Activated CD8-positive, alpha-beta memory T cell treated with anti-CD3 and anti-CD28 coated beads, Interleukin-2, amount 50 U/mL, for 1 hour (primary cell): ENCODE results near the gene RAPGEF4.
"Not testable (repeated sequence)": the region's sequence is repeated elsewhere in the genome, so short reads cannot be mapped to it uniquely, and the experiment has no call there.

Source experiments
- DNase-seq: peaks from one replicate; pipeline ENCODE4 v3.0.0-alpha.2; 2020; ENCODE audit errors: extremely low read depth

Gene RAPGEF4

DNA sequence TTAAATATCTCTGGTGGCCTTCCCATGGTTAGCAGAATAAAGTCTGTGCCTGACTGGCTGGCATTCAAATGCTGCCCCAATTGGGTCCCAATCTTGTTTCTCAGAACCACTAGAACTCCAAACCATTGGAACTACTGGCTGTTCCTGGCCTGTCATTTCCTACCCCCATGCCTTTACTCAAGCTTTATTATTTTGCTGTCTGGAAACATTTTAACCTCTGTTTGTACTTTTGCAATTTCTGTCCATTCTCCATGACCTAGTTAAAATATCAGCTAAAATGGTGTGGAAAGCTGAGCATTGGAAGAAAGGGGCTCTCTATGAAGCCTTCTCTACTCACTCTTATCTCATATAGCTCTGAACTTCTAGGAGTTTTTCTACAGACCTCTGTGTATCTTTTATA, 38.7 kb downstream of the RAPGEF4 start:
- no peak for DNase-seq

DNA sequence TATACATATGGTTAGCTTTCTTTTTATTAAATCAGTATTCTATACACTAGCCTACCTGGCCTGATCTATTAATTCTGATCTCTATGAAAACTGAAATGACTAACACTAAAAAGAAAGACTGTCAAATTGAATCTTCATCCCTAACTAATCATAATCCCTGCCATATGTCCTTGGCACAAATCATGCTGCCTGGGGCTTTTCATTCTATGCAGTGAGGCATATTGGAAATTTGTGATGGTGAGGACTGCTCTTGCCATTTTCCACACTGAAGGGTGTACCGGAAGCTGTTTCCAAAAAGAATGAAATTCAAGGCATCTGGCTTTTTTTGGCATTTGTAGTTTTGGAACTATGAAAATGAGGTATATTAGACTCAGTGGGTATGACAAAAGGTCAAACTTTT, 39.7 kb downstream of the RAPGEF4 start:
- no peak for DNase-seq

DNA sequence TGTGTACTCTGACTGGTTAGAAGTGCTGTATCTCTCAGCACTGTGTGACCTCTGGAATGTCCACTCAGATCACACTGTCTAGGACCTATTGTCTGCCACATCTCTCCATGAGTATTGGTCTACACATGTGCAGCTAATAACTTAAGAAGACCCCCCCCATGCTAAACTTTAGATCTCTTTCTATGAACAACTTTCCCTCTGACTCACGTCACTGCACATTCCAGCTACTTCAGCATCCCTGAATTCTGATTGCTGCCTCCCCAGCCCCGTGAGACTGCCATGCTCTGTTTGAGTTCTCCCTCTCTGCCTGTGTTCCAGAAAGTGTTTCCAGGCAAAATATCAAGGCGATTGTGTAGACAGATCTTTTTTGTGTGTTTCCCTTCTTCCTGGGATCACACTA, 41.8 kb downstream of the RAPGEF4 start:
- DNase-seq: no peak

DNA sequence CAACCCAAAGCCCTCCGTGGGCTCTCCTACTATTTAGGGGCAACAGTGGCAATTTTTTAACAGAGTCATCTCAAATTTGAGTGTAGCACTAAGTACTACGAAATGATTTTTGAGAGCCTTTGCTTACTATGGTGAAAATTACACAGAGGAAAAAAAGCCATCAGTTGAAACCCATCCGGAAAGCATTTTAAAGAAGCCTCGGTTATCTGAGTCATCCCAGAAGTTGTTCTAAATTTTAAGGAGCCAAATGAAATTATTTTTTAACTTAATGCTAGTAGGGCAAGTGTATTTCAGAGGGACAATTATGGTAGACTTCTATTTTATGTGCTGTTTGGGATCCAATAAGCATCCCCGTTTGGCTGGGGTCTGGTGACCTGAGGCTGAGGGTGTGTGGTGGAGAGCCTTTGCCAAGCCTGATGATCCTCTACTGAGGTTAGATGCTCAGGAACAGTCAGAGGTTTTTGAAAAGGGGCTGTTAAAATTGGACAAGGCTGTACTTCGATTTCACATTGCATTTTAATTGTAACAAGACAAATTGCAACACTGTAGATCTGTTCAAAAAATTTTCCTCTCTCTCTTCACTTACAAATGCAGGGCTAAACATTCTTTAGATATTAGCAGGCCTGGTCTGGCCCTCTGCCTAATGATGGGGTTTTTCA, 47.0 kb downstream of the RAPGEF4 start:
- no peak for DNase-seq

DNA sequence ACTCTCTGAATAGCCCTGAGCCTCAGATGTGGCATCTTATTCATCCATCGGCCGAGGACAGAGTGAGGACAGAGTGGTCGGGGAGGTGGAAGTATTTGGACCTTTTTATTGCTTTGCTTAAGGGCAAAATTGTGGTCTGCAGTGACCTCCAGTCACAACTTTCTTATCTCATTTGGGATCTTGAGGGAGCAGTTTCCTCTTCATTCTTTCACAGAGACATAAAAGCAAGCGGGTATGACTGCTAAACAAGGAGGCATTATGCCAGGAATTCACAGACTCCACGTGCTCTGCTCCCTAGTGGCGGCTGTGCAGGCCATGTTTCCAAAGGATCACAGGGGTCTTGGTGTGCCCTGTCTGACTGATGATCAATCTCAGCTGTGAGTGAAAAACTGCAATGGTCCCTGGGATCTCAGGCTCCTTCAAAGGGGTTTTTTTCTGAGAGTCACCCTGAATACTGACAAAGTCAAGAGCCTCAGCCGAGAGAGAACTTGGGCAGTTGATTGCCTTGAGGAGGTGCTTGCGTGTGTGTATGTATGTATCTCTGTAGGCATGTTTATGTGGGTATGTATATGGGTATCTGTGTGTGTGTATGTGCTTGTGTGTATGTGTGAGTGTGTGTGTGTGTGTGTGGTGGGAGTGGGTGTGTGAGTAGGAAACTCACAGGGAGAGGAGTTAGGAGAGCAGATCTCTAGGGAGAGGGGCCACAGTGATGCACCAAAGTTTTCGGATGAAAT, 47.7 kb downstream of the RAPGEF4 start:
- no peak for DNase-seq

DNA sequence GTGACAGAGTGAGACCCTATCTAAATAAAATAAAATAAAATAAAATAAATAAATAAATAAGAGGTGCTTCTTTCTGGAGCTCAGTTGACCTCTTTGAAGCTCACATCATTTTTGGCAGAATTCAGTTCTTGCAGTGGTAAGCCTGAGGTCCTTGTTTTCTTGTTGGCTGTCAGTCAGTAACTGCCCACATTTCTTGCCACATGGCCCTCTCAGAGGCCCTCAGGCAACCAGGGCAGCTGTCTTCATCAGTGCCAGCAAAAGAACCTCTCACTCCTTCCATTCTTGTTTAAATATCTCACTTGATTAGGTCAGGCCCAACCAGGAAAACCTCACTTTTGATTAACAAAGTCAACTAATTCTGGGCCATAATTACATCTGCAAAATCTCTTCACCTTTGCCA, 53.2 kb downstream of the RAPGEF4 start:
- DNase-seq: no peak

DNA sequence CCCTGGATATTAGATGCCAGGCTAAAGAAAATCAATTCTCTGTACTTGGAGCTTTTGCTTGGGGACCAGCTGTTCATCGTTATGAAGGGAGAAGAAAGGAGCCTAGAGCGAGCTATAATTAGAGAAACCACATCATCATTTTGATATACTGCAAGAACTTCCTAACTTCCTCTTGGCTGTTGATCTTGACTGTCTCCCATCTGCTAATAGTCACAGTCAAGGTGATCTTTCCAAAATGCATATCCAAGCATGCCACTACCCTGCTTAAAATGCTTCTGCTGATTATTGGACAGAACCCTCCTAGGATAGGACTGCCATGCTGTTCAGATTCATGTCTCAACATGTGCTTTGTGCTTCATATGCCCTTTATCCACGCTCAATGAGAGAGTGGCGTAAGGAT, 54.8 kb downstream of the RAPGEF4 start:
- no peak for DNase-seq

DNA sequence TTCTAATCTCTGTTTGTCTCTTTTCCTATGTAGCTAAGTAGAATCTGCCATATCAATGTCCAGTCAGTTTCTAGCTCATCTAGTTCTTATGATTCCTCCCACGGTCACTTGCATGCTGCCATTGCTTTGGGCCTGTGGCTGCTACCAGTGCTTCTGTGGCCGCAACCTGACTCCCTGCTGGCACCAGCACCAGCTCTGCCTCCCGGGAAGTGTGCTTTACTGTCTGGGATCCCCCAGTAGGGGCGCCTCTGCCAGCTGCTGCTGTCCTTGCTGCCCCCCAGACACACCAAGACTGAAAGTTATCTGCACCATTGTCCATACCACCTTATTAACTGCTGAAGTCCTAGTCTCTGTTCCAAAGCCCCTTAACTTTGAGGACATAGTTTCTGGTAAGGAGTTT, 56.3 kb downstream of the RAPGEF4 start:
- DNase-seq: no peak

DNA sequence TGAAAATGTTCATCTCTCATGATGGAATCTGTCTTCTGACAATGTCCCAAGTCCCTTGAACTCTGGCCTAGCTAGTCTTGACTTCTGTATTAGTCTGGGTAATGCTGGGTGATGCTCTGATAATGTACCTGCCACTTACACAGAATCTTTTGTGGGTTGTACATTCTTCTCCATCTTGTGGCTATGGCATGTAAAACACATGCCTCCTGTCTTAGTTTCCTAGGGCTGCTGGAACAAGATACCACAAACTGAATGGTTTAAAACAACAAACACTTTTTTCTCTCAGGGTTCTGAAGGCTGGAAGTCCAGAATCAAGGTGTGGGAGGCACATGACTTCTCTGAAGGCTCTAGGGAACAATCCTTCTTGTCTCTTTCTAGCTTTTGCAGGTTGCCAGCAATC, 57.1 kb downstream of the RAPGEF4 start:
- DNase-seq: no peak

DNA sequence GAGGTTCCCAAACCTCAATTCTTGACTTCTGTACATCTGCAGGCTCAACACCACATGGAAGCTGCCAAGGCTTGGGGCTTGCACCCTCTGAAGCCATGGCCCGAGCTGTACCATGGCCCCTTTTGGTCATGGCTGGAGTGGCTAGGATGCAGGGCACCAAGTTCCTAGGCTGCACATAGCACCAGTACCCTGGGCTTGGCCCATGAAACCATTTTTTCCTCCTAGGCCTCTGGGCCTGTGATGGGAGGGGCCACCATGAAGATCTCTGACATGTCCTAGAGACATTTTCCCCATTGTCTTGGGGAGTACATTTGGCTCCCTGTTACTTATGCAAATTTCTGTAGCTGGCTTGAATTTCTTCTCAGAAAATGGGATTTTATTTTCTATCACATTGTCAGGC, 67.7 kb downstream of the RAPGEF4 start:
- DNase-seq: not testable (repeated sequence)

DNA sequence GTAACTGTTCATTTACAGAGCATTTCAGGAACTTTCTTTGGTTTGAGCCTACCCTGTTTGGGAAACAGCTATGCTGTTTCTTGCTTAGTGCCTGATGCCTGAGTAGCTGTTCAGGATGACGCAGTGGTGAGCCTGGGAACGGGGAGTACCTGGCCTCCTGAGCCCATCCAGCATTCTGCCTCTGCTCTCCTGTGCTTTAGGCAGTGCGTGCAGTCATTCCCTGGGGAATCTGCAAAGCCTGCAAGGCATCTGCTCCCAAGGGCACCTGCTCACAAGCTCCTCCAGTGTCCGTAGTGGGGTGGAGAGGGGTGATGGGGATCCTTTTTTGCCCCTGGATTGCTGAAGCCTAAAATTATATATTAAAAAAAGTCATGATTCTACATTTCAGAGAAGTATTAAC, 68.8 kb downstream of the RAPGEF4 start:
- DNase-seq: no peak

DNA sequence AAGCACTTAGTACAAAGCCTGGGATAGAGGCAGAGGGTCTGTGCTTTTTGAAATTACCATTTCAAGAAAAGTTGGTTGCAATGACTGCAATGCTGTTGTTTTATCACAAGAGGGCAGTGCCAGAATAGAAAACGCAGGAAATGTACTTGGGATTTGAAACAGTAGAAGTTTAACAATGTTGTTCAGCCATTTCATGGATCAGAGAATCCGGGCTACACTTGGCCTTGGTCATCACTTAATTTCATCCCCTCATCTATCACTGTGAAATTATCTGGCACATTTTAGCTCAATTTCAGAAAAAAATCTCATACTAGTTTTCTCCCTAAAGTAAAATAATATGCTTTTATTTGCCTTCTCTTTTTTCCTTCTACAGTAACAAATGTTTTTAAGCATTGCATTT, 70.8 kb downstream of the RAPGEF4 start:
- no peak for DNase-seq

DNA sequence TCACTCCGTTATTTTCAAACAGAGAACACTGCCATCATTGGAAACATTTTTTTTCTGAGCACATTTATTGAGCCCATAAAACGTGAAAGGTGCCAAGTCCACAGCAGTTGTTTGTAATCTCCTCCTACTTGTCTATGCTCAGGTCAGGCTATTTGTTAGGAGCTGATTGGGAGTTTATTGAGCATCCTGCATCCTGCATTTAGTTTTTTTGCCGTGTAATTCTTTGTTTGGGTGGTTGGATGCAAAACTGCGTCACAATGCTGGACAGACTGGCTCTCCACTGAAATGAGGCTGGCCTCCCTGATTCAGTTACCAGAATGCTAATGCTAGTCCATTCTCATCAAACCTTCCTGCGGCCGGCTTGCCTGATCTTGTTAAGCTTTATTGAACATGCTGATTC, 71.4 kb downstream of the RAPGEF4 start:
- no peak for DNase-seq

DNA sequence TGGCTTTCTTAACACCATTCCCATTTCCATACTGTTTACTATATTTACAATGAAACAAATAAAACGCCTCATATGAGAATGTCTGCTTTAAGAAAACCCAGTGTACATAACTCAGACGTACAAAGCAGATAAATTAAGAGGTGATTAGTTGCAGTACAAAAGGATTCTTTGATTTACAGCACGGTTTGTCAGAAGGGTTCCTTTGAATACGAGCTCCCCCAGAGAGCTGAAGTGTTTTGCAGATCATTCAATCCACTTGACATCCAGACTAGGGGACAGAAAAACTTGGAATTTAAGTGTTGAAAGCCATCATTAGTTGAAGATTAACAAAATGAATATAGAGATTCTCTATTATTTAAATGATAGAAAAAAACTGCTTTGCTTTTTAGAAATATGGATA, 72.5 kb downstream of the RAPGEF4 start:
- no peak for DNase-seq

DNA sequence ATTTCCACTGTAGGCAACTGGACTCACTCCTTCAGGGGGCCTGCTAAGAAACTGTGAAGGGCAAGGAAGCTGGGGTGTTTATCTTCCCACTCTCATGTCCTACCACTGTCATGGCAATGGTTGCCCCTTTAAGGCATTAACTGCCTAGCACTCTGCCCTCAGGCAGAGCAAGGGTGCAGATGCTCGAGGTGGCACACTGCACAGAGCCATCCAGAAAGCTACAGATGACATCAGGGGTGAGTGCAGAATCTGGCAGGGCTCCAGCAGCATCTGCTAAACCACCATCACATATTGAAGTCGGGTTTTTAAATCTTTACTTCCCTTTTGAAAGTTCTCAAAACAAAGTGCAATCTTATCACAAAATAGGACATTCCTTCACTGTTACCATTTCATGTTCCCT, 75.4 kb downstream of the RAPGEF4 start:
- no peak for DNase-seq

DNA sequence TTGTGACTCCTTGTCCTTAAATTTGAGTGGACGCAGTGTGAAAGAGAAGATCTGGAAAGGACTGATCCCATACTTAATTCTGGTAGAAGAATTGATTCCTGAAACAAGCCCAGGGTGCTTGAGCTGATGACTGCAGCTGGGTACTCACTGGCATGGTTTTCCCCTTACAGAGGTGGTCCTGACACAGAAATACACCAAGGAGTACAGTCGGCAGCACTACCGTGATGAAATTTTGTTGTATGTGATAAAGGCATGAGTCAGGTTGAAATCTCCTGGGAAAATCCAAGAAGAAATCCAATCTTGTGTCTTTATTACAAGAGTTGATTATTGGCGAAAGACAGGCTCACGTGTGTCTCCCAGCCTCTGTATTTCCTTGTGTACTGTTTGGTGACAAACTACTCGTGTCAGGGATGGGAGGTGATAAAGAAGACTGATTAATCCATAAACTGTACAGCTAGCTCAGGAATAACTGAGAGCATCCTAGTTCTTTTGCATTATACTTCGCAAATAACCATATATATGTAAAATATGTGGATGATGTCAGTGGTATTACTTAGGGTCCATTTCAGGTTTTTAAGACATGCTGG, 76.6 kb downstream of the RAPGEF4 start:
- DNase-seq: no peak

DNA sequence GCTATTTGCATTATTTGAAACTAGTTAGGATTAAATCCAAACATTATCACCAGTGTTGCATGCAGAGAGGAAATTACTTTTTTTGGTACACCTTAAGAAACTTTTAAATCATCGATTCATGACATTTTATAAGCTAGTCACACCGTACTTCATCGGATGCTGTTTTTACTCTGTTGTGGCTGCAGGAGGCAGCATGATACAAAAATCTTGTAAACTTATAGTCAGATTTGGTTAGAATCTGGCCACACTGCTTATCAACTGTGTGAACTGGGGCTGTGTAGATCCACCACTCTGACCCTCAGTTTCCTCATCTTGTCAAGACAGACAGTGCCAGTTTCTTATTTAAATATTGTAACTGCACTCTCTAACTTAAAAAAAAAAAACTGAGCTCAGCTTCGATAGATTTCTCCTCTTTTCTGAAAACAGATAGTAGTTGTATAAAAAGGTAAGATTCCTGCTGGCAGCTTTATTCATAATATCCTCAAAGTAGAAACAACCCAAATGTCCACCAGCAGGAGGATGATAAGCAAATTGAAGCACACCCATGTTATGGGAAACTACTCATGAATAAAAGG, 77.8 kb downstream of the RAPGEF4 start:
- DNase-seq: no peak

DNA sequence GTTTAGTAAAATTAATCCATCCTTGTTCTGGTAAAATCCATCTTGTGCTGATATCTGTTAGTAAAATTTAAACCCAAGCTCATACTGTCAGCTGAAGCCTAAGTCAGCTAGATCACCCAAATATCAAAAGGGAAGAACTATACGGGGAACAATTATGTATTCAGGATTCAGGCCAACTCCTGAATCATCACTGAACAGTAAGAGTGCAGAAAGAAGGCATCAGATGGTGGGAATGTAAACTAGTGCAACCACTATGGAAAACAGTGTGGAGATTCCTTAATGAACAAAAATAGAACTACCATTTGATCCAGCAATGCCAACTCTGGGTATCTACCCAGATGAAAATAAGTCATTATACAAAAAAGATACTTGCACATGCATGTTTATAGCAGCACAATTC, 81.8 kb downstream of the RAPGEF4 start:
- no peak for DNase-seq

DNA sequence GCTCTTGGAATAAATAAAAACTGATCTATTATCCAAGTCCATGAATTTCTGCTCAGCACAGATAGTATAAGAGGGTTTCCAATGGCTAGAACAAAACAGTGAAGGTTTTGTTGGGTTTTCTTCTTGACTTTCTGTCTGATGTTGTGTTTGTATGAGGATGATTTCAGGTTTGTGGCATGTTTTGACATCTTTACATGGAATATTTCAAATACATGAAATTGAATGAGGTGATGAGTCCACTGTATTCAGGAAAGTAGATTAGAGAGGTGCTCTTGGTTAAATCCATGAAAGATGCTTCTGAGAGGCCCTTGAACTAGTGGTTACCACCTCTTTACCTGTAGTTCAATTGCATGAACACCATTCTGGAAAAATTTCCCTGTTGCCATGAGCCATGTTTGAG, 84.3 kb downstream of the RAPGEF4 start:
- DNase-seq: no peak

DNA sequence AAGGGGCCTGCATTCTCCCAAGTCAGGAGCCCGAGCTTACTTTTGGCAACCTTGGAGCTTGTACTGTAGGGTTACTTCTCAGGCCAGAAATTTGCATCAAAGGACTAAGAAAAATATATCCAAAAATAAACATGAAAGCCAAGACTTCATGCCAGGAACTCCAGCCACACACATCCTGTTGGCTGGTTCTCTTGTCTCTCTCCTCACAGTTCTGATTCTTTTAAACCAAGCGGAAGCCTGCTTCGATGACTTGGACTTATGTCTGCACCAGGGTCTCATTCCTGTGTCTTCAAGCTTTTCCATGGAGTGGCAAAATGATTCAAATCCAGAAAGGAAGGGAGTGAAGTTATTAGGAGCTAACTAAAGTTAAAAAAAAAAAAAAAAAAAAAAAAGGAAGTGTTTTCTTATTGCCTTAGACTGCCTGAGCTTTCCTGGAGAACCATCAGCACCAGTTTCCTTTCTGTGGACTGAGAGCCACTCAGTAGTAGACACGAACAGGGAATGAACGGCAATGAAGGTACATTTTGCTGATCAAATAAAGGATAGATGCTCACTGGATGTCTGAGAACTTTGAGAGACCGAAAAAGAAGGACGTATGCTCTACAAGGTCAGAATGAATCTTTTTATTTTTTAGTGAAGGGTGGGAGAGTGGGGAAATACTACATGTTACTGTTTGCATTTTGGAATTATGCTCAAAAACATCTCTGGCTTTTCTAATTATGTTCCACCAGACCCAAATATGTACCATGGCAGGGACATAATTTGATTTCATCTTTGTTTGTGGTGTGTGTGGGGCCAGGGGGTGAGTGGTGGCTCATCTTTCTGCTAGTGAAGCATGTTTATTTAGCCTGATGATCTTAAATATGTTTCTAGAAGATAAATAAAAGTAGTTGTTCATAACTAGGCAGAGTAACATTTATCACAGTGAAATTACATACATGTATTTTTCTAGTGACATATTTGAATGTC, 86.0 kb downstream of the RAPGEF4 start:
- no peak for DNase-seq

DNA sequence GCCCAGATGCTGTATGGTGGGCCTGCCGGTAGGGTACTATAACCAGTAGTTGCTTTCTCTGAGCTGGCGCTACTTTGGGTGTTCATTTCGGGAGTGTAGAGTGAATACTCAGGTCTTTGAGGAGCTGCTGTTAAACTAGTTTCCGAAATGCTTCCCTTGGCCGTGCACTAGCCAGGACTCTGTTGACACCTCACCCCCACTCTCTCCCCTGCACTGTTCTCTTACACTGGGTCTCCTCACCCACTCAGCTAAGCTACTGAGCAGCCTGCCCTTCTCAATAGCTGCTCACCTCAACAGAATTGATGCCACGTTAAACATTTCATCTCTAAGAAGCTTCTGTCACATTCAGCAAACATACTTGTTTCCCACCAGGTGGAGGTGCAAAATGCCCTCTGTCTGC, 86.9 kb downstream of the RAPGEF4 start:
- no peak for DNase-seq
